ENCODE measurements around the gene NFIA.
A peak's percentile ranks its signal among the peaks of the same experiment; 100 is the strongest.

Gene NFIA

GRCh38 chr1:61082311-61083012 lies at the start of gene NFIA:
NFIA (plus strand) TSS chr1:61082561.
- no peak for DNase-seq (ENCODE audit: low read depth)

DNA sequence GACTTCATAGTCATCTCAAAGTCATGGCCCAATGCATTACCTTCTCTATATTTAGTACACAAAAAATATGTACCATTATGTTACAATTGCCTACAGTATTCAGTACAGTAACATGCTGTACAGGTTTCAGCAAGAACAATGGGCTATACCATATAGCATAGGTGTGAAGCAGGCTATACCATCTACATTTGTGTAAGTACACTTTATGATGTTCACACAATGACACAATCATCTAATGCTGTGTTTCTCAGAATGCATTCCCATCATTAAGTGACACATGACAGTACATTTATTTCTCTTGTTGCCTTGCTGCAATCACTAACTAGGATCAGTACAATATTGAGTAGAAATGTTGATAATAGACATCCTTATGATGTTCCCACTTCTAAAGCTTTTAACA lies 46.5 kb upstream of the NFIA start:
- no peak for DNase-seq (ENCODE audit: low read depth)

- DNase-seq (ENCODE audit: low read depth): no peak
Measured at GRCh38 chr1:61042466-61043009, 39.8 kb upstream of the NFIA start.

GRCh38 chr1:61043010-61043820 lies 39.1 kb upstream of the NFIA start:
- DNase-seq (ENCODE audit: low read depth): peak; percentile 24

DNA sequence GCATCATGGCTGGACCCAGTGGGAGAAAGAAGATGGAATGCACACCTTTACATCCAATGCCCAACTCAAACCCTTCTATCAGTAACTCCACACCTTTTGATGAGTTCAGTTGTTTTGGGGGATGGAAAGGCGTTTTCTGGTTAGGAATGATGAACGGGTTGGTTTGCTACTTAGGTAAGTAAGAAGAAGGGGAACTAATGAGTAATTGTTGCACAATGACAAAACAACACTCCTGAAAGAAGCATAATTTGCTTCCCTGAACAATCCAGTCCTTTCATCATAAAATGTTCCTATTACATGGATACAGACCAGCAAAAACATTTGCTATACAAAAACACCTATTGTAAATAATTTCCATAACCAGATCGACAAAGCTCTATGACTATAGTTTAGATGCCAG lies 35.9 kb upstream of the NFIA start:
- no peak for DNase-seq (ENCODE audit: low read depth)

GRCh38 chr1:61047061-61047460 lies 35.3 kb upstream of the NFIA start:
- DNase-seq (ENCODE audit: low read depth): no peak

GRCh38 chr1:61049850-61050540 lies 32.4 kb upstream of the NFIA start:
- peak; percentile 67 for DNase-seq (ENCODE audit: low read depth)

- DNase-seq (ENCODE audit: low read depth): no peak
Measured at GRCh38 chr1:61050541-61051442, 31.6 kb upstream of the NFIA start.

- DNase-seq (ENCODE audit: low read depth): no peak
Measured at GRCh38 chr1:61051443-61051718, 31.0 kb upstream of the NFIA start.

GRCh38 chr1:61051719-61052394 lies 30.5 kb upstream of the NFIA start:
- DNase-seq (ENCODE audit: low read depth): no peak

DNA sequence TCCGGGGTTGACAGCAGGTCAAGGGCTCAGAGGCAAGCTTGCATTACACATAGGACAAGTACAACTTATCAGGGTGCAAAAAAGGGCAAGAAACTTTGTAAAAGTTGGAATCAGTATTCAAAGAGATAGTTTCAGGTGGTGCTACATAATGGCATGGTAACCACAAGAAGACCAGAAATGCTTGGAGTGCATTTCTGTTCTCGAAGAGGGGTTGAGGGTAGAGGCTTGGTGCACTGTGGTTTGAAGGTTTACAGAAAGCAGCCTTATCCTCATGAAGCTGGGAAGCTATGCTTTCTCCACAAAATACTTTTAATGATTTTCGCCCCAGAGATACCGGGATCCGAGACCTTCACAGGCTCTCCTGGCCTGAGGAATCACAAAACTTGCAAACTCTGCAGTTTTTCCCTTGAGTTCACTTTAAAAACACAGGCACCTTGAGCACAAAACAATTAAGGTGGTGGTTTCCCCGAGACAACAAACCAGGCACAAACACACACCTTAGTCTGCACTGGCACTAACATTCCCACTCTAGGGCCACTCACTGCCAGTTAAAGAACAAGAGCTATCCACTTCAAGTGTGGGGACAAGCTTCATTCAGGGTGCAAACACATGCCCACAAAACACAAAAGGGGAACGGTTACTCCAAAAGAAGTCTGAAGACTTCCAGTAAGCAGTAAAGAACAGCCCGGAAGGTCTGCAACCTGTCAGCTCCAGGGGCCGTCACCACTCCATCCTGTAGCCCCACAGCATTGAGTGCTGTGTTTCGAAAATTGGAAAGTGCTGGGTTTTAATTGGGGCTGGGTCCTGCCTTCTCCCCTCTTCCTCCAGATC lies 29.8 kb upstream of the NFIA start:
- DNase-seq (ENCODE audit: low read depth): no peak

- DNase-seq (ENCODE audit: low read depth): no peak
Measured at GRCh38 chr1:61053226-61053711, 29.1 kb upstream of the NFIA start.

GRCh38 chr1:61053712-61054600 lies 28.4 kb upstream of the NFIA start:
- DNase-seq (ENCODE audit: low read depth): no peak

DNA sequence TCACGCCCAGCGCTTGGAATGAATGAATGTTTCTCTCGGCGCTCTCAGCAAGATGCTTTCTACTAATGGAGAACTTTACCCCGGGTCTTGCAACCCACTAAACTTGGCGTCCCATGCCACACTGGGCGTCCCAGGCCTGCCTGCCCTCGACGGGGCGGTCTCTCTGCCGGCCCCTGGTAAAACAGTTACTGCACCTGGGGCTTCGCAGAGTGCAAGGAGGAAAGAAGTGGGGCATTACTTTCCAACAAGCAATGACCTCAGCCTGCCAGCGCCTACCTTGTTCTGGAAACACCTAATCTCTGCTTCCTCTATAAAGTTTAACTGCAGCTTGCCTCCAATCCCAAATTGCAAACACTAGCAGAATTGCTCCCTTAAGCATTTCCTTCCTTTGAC lies 27.8 kb upstream of the NFIA start:
- DNase-seq (ENCODE audit: low read depth): no peak

DNA sequence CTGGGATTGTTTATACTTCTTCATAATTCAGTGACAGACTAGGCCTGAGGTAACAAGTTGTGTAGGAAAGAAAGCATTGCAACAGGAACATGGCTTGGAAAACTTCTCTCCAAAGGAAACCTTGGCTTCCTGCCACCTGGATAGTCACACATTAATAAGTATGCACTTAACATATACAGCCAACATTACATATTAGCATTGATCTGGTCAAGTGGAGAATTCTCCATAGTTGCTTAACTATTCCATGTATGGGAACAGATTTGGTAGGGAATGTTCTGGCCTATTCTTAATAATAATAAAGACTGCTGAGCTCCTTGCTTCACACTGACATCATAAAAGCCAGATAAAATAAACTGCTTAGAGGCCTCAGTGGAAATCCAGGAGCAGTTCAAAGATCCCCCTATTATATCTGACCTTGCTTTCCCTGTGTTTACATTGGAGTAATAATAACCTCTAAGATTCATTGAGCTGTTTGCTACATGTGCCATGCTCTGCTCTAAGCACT lies 27.2 kb upstream of the NFIA start:
- no peak for DNase-seq (ENCODE audit: low read depth)

DNA sequence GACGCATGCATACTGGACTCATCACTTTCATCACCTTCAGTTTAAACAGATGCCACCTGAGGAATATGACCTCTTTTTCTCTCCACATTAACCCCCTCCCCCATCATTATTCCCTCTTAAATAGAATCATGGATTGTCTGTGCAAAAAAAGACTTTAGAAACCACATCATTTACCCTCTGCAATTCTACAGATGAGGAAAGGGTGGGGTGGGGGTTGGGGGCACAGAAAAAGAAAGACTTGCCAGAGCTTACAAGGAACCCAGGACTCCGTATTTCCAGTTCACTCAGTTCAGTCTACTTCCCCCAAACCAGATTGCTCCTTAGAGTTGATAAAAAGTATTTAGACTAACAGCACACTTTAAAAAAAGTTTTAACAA lies 26.2 kb upstream of the NFIA start:
- DNase-seq (ENCODE audit: low read depth): no peak

DNA sequence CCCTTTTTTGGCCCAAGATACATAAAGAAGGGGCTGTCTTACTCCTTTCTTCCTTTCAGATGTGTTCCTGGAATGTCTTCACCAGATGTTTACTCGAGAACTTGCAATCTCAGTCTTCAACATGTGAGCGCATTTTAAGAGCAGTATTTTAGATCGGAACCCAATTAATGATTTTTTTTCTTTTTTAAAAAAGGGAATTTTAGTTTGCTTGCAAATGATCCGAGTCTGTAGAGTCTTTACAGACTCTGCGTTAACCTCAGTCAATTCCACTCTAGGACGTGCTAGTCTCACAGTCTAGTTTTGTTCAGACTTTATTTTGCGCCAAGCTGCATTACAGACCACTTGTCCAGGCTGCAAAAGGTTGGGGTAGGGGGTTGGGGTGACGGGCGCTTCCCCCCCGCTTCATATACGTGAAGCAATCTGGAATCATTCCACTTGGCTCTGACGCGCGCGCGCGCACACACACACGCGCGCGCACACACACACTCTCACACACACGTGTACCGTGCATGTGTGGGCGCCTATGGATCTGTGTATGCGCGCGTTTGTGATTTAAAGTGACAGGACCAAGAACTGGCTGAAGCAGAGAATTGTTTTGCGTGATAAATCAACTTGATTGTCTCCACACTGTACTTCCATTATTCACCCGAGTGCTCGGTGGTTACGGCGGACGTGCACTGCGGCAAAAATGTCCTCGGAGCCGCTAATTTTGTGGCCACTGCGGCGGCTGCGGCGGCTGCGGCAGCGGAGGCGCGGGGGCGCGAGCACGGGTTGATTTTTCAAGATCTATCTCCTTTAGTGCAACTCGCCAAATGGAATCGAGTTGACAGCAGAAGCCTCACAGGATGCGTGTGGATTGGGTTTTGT lies 25.6 kb upstream of the NFIA start:
- no peak for DNase-seq (ENCODE audit: low read depth)
